Stimulated activated CD4-positive, alpha-beta T cell treated with anti-CD3 and anti-CD28 coated beads, TNF-alpha, amount 100 ng/mL, for 48 hours (primary cell): ENCODE results near the gene GSG1.
"Not testable (repeated sequence)": the region's sequence is repeated elsewhere in the genome, so short reads cannot be mapped to it uniquely, and the experiment has no call there.

ENCODE experiments used
- DNase-seq, 3 donors: peaks; one replicate each; pipeline ENCODE4 v3.0.0-alpha.2; 2020; ENCODE audit warnings: low read depth in 3 of 3

The GSG1 gene

DNA sequence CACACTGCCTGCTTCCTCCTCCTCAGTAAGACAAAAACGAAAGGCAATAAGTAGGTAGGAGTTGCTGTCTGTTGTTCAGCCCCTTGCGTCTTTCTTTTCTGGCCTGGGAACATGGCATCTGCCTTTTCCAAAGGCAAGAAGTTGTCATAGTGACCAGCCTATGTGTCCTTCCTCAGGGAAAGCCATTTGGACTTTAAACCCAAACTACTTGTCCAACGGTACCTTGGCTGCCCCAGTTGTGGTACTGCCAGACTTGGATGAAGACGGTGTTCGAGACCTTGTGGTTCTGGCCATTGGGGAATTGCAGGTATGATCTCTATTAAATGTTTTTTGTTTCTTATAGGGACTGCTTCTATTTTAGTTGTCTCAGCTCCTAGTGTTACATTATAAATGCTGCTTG is 40.8 kb downstream of the GSG1 start:
- no peak for DNase-seq

DNA sequence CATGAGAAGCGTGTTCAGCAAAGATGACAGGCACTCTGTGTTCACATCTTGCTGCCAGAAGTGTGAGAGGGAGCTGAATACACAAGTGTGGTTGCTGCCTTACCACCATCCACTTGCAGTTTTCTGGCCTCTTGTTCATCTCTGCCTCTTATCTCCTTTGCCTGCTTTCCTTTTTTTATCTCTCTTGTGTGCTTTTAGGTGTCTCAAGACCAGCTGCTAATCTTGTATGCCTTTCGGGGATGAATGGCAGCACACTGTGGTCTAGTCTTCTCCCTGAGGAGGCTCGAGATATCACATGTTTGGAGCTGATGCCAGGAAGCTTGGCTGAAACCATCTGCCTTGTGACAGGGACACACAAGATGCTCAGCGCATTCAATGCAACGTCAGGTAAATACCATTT is 42.1 kb downstream of the GSG1 start:
- no peak for DNase-seq

DNA sequence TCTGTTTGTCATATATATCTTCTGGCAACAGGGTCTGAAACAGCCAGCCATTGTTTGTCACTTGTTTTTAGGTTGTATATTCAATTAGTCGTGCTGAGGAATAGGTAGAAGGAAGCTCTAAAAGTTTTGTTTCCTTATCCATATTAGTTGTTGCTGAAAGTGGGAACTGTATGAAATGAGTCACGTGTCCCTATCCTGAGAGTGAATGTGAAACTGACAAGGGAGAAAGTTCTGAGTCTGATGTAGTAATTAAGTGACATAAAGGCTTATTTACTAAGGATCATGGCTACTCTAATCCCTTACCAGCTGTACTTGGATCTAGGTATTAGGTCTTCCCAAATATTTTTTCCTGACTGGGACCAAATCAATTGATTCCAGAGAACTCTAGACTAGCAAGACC is 42.9 kb downstream of the GSG1 start:
- no peak for DNase-seq

DNA sequence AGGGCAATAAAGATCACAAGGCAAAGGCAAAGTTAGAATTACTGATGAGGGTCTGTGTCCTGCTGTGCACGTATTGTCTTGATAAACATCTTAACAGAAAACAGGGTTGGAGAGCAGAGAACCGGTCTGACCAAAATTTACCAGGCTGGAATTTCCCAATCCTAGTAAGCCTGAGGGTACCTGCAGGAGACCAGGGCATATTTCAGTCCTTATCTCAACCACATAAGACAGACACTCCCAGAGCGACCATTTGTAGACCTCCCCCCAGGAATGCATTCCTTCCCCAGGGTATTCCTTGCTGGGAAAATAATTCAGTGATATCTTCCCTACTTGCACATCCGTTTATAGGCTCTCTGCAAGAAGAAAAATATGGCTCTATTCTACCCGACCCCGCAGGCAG is 49.9 kb downstream of the GSG1 start:
- DNase-seq, result not testable (repeated sequence)

DNA sequence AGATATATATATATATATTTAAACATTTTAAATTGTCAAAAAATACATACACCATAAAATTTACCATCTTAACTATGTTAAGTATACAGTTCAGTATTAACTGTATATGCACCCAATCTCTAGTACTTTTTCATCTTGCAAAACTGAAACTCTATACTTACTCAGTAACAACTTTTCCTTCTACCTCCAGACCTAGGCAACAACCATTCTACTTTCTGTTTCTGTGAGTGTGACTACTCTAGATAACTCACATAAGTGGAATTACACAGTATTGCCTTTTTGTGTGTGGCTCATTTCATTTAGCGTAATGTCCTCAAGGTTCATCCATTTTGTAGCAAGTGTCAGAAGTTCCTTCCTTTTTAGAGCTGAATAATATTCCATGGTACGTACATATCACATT is 51.0 kb downstream of the GSG1 start:
- no peak for DNase-seq

DNA sequence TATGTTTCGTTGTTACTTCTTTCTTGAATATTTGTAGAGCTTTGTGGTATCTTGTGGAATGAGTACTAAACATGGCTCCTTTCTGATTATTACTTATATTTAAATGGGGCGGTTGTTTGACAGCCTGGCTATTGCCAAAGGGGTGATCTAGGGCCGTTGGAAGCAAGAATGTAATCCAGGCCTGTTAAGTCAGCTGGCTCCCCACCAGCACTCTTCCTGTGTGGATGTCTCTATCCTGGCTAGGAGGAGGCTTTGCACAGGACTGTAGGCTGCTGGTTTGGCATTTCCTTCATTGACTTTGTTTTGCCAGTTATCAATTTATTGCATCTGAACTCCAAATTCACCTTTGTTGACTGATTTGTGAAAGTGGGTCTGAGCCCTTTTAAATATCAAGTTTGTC is 53.7 kb downstream of the GSG1 start:
- no peak for DNase-seq

DNA sequence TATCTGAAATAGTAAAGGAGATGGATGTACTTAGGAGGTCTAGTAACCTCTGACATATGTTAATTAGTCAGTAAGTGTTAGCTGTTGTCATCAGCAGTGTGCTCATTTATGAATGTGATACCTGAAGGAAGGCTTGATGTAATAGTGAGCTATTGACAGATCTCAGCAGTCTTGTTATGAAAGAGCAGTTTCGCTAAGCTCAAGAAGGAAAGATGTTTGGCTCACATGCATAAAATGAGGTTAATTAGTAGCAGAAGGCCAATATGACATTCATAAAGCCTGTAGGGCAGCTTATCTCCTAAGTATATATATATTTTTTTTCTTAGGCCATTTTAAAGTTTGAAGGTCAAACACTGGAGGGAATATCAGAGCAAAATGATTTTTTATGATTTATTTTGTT is 56.5 kb downstream of the GSG1 start:
- DNase-seq, result no peak

DNA sequence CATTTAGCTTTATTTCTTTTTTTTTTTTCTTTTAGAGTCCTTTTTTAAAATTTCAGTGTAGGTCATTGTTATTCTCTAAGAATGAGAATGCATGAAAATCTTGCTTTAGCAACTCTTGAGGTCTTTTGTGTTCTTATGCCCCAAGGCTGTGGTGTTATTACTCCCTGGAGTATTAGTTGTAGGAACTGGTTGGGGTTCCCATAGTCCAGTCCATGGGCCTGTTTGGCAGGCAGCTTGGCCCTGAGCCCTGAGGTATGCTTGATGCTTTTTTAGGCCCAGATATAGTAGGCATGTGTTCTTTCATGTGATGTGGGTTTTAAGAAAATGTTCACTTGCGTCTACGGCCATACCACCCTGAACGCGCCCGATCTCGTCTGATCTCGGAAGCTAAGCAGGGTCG is 57.7 kb downstream of the GSG1 start:
- DNase-seq, result no peak

DNA sequence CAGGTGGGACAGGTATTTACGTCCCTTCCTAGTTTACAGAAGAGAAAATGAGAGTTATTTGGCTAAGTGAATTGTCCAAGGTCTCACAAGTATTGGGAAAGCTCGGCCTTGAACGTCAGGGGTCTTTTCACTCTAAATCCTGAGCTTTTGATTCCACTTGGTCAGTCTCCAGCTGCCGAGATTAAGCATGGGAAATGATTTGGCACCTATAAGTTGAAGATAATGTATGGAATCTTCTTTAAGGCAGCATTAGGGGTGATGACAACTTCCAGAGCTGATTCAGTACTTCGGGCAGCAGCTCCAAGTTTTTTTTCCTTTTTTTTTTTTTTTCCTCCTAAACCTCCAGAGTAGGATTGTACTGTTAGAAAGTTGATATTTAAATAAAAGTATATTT is 58.6 kb downstream of the GSG1 start:
- no peak for DNase-seq

DNA sequence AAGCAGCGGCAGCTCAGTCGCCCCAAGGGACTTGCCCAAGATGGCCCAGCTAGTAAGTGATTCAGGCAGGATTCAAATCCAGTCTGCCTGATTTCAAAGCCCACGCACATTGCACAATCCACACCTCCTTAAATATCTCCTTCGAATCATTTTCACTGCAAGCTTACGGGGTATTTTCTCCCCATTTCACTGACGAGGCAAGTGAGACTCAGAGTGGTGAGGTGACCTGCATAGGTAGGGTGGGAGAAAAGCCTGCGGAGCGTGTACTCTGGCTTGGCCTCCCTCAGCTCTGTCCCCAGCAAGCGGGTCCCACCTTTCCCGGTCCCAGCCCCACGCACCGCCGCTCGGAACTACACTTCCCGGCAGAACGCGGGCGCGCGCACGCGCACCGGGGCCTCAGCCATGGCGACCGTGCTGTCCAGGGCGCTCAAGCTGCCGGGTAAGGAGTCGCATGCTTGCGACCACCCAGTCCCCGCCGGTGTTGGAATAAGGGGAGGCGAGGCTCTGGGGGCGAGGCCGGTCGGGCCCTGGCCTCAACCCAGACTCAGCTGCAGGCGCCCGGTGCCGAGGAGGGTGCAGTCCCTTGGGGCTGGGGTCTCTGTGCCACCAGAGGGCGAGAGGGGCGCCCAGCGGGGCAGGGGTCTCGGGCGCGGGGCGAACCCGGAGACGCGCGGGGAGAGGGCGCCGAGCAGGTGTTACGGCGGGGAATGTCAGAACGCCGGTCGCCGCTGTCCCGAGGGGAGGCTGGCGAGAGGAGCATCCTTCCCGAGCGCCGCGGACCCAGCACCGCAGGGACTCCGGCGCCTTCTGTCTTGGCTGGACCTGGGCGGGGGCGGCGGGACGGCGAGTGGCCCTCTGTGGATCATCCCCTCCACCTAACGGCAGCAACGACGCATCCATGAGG is 59.2 kb downstream of the GSG1 start, which contains the start of gene FAM234B:
Gene FAM234B, plus strand, starts transcription at position 380 of the 904 bp plus-strand sequence. Its CDS starts 23 bp downstream, at position 403.
- peak; percentile 49 to 71 (median 54) for DNase-seq

DNA sequence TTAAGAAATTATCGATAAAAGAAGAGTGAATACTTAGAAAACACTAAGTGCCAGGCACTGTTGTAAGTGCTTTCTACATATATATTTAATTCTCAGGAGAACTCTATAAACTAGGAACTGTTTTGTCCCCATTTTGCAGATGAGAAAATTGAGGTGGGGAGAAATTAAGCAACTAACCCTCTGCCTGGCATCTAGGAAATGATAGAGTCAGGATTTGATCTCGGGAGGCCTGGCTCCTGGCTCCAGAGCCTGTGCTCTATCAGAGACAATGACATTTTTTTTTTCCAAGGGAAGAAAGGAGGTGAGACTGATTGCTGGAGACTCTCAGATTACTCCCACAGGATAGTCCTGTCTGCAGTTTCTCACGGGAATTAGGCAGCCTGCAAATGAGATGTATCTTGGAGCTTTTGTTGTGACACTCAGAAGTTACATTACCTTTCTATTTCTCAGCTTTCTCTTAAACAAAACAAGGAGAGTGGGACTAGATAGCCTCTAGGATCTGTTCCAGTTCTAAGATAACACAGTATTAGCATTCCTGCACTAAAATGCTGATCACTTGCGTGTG is 60.7 kb downstream of the GSG1 start:
- DNase-seq, result no peak

DNA sequence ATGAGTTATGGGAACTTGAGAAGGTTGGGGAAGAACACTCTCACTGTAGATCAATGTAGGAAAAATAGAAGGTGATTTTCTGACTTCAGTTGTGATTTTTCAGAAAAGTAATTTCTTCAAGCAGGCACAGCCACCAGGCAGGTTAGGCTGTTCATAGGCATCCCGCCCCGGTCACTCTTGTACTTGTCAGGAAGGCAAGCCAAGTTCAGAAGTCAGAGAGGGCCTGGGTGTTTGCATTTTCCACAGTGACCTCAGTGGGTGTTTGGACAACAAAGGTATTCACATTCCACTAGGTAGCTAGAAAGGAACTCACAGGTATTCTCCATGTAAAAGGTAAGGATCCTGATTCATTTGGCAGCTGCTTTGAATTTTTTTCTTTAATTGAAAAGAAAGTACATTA is 62.2 kb downstream of the GSG1 start:
- no peak for DNase-seq

DNA sequence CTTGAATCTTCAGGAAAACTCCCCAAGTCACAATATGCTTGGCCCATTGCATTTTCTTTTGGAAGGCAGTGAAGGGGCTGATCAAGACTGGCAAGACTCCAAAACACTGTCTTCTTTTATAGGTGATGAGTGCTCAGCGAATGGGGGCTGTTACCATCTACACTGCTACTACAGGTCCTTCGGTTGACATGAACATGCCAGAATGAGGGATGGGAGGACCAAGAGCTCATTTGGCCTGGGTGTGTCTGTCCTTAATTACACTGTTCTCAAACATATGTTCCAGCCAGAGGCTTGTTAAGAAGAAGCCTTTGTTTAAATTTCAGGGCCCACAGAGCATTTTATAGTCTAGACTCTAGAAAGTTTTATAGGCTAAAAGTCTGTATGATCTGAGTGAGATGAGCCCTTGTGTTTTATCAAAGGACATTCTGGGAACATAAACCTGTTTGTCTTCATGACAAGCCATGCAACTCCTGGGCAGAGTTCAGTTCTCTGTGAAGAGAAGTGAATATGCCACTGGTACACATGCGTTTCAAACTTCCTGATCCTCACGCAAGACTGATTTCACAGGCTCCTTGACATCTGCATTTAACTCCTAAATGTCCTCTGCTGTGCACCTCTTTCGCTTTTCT is 64.0 kb downstream of the GSG1 start:
- DNase-seq, result no peak

DNA sequence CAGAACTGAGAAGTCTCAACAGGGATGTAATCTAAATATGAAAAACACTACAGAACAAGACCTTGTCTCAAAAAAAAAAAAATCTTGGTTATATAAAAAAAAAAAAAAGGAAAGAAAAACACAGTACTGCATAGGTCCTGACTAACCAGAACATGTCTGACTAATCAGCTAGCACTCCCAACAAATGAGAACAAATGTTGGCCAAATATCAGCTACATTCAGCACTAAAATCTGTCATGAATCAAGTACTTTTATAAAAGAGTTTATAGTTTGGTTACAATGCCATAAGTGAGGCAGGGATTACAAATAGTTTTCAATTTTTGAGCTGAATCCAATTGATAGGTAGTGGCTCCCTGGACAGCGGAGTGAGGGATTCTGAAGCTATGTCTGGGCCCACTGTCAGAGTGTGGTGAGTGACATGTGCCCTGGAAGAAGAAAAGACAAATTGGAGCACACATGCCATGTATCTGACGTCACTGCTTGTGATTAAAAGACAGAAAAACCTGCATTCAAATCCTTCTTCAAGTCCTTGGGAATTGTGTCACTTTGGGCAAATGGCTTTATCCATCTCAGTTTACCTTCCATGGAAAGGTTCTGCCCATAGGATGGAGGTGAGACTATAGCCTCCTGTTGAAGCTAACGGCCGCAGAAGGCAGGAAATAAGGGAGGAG is 64.8 kb downstream of the GSG1 start:
- no peak for DNase-seq

DNA sequence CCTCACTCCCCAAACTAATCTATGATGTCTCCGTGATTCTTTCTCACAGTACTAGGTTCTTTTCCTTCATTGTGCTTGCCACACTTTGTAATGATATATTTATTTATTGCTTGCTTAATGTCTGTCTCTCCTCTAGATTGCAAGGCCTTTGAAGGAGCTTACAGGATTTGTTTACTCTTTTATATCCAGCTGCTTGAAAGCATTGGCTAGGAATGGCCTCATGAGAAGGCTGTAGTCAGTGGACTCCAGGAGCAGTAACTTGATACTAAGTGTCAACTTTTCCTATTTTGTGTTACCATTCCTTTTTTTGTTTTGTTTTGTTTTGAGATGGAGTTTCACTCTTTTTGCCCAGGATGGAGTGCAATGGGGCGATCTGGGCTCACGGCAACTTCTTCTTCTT is 66.6 kb downstream of the GSG1 start:
- DNase-seq, result no peak

DNA sequence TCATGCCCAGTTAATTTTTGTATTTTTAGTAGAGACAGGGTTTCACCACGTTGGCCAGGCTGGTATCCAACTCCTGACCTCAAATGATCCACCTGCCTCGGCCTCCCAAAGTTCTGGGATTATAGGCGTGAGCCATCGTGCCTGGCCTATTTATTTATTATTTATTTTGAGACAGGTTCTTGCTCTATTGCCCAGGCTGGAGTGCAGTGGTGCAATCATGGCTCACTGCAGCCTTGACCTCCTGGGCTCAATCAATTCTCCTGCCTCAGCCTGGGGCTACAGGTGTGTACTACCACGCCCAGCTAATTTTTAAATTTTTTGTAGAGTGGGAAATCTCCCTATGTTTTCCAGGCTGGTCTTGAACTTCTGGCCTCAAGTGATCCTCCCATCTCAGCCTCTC is 68.1 kb downstream of the GSG1 start:
- not testable (repeated sequence) for DNase-seq
